NK-92 (cell line): ENCODE results near the gene MED12.

Experiments used
- DNase-seq: peaks from one replicate; lab custom pipeline; 2025; ENCODE audit not compliant: unreplicated experiment; lab: John Stamatoyannopoulos, UW

Gene MED12

GRCh38 chrX:71118032-71118984 lies at the start of gene MED12:
TSS of gene MED12 (plus strand) at chrX:71118596. CDS start at chrX:71118755, 159 bp downstream.
- peak; percentile 14 for DNase-seq

DNA sequence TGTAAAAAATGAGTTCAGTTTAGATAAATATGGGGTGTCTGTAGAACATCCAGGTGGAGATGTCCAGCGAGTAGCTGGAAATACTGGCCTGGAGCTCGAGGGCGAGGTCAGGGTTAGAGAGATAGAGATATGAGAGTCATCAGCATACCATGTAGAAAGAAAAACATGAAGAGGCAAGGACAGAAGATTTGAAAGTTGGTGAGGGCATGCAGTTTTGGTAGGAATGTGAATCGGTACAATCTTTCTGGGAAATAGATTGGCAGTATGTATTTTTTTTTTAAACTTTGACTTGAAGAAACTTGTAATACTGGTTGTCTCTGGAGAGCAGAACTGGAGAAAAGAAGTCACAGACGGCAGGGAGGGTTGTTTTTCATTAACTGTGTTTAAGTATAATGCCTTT lies 47.9 kb upstream of the MED12 start:
- no peak for DNase-seq

DNA sequence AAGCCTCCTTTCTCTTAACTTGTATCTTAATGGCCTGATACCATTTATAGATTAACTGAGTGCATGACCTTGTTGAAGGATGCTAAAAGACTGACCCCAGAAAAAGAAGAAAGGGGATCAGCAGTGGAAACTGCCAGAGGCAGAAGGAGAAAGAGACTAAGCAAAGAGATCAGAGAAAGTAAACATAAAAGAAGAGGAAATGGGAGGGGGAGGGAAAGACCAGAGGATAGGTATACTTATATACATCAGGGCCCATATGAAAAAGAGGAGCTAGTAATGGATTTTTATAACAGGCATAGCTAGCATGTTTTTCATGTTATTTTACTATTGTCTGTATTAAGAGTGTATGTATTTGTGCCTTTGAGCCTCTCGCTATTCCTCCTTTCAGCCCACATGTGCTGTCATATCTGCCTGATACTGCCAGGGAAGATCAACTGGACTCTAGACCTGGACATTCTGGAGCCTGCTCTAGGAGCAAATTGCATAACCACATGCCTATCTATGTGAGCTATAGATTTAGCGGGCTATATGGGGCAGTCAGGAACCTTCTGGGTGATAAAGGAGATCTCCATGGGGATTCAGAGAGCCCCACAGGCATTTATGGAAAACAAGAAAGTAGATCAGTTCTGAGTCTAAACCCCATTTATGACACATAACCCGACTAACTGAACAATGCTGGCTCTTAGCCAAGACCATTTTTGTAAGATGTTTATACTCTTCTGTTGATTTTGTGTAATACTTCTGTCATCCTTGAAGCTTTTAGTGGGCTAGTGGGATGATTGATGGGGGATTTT lies 36.9 kb upstream of the MED12 start:
- DNase-seq: no peak

DNA sequence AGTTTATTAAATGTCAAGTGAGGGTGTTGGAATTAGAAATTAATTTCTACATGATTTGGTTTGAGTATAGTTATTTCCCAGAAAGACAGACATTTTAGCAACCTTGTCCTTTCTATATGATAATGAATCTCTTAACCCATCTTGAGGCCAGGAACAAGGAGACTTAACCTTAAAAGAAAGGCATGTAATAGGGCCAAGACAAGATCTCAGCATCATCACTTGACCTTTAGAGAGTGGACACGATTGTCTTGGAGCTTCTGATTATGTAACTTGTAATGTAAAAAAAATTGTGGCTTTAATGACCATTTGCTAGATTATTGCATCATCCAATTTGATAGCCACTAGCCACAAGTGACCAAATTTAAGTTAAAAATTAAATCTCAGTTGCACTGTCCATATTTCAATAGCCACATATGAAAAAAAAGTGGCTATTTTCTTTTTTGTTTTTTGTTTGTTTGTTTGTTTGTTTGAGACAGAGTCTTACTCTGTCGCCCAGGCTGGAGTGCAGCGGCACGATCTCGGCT lies 36.2 kb upstream of the MED12 start:
- no peak for DNase-seq

DNA sequence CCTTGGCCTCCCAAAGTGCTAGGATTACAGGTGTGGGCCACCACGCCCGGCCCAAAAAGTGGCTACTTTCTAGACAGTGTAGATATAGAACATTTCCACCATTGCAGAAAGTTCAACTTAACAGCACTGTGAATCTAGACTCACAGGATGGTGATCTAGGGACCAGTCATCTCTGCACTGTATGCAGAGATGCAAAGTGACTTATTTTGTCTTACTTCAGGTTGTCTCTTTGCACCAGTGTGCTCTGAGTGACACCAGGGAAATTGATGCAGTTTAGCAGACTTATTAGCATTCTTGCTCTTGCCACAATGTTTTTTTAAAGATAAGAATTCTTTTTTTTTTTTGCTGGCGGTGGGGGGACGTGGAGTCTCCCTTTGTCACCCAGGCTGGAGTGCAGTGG lies 35.6 kb upstream of the MED12 start:
- DNase-seq: no peak

DNA sequence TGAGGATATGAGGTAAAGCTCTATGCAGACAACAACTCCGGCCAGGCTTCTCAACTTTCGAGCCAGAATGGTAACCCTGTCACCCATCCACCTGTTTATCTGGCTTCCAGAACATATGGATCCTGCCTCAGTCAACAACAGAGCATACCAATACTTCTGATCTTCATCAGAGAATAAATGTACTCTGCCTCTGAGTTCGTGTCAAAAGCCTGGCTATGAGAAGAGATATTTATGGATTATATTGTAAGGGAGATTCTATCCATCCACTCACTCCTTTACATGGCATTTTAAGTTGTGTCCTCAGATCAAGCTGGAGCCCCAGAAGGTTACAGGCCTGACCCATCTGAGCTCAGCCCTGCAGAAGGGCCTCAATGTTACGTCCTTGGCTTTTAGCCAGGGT lies 32.5 kb upstream of the MED12 start:
- no peak for DNase-seq

- DNase-seq: no peak
Observed at GRCh38 chrX:71091263-71091662, 27.1 kb upstream of the MED12 start.

- DNase-seq: no peak
Observed at GRCh38 chrX:71095033-71095432, 23.4 kb upstream of the MED12 start.

- DNase-seq: peak; percentile 11
Observed at GRCh38 chrX:71095555-71095980, 22.8 kb upstream of the MED12 start, which contains the start of gene FOXO4. TSS of gene FOXO4 (plus strand) at chrX:71095851. CDS start at chrX:71096529, 678 bp downstream.

GRCh38 chrX:71095981-71096759 lies 22.2 kb upstream of the MED12 start:
- DNase-seq: no peak

GRCh38 chrX:71096760-71097032 lies 21.7 kb upstream of the MED12 start:
- no peak for DNase-seq

- peak; percentile 6 for DNase-seq
Observed at GRCh38 chrX:71098302-71098701, 20.1 kb upstream of the MED12 start.

- DNase-seq: no peak
Observed at GRCh38 chrX:71098951-71099506, 19.4 kb upstream of the MED12 start.

DNA sequence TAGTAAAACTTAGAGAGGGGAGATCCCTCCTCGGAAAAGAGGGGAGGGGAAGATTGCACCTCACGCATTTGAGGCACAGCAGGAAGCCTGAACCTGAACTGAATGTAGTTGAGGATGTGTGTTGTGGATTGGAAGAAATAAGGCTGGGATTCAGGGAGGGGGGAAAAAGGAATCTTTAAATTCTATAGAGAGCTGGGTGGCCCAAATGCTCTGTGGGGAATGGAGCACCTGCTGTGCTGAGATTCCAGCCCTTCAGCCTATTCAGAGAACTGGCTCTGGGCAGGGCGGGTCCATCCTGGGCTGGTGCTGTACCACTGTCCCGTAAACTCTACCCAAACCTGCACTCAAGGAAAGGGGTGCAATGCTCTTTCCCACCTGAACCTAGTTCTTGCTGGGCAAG lies 18.7 kb upstream of the MED12 start:
- DNase-seq: no peak

DNA sequence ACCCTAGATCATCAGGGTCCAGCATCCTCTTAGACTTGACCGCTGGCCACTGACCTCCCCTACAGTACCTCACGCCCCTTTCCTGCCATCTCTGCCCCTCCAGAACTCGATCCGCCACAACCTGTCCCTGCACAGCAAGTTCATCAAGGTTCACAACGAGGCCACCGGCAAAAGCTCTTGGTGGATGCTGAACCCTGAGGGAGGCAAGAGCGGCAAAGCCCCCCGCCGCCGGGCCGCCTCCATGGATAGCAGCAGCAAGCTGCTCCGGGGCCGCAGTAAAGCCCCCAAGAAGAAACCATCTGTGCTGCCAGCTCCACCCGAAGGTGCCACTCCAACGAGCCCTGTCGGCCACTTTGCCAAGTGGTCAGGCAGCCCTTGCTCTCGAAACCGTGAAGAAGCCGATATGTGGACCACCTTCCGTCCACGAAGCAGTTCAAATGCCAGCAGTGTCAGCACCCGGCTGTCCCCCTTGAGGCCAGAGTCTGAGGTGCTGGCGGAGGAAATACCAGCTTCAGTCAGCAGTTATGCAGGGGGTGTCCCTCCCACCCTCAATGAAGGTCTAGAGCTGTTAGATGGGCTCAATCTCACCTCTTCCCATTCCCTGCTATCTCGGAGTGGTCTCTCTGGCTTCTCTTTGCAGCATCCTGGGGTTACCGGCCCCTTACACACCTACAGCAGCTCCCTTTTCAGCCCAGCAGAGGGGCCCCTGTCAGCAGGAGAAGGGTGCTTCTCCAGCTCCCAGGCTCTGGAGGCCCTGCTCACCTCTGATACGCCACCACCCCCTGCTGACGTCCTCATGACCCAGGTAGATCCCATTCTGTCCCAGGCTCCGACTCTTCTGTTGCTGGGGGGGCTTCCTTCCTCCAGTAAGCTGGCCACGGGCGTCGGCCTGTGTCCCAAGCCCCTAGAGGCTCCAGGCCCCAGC lies 17.6 kb upstream of the MED12 start:
- DNase-seq: no peak

- no peak for DNase-seq
Observed at GRCh38 chrX:71102292-71102691, 16.1 kb upstream of the MED12 start.

DNA sequence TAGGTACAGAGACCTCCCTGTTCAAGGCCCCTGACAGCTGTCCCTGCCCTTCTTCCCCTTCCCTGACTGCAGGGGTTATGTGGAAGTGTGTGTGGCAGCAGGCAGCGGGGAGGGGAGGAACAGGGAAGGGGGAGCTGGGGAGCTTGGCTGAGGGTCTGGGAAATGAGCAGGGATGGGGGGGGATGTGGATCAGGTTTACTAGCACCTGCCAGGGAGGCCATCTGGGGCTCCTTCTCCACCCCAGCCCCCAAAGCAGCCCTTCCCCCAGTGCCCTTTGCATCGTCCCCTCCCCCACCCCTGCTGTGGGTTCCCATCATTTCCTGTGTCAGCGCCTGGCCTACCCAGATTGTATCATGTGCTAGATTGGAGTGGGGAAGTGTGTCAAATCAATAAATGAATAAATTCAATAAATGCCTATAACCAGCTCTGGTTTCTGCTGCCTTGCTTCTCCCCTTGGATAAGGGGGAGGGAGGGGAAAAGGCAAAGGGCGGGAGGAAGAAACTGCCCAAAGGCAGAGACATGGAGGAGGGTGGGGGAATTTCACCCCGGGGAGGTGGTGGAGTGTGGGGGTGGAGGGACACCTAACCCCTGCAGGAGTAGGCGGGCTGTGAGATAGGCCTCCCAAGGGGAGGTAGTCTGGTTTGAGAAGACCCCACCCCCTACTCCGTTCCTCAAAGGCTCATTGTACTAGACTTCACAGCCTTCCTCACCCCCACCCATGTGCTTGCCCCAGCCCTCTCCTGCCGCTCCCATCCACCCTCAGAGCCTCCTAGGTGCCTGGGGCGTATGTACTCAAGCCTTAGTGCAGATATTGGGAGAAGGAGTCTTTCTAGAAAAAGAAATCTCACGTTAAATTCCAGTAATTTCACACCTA lies 15.0 kb upstream of the MED12 start:
- DNase-seq: no peak

- DNase-seq: no peak
Observed at GRCh38 chrX:71105628-71106027, 12.8 kb upstream of the MED12 start.

DNA sequence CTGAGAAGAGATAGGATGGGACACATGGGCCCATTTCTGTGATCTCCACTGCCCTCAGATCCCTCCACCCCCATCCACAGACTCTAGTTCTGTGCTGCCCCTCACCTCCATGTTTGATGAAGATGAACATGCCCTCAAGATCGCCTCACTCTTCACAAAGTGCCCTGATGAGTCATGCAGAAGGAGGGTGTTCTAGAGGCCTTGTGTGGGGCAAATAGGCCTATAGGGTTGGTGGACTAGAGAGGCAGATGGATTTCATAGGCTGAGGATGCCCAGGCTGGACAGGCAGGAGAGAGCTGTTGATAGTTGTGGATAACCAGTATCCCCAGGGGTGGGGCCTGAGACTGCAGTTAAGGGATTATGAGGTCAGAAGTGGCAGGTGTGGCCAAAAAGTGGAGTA lies 12.0 kb upstream of the MED12 start, which contains the start of gene CXorf65:
TSS of gene CXorf65 (minus strand) at position 314 of the 400 bp plus-strand sequence. CDS start at position 130, 184 bp downstream.
- no peak for DNase-seq
